ENCODE data around the gene RTN4RL1.

RTN4RL1 gene

DNA sequence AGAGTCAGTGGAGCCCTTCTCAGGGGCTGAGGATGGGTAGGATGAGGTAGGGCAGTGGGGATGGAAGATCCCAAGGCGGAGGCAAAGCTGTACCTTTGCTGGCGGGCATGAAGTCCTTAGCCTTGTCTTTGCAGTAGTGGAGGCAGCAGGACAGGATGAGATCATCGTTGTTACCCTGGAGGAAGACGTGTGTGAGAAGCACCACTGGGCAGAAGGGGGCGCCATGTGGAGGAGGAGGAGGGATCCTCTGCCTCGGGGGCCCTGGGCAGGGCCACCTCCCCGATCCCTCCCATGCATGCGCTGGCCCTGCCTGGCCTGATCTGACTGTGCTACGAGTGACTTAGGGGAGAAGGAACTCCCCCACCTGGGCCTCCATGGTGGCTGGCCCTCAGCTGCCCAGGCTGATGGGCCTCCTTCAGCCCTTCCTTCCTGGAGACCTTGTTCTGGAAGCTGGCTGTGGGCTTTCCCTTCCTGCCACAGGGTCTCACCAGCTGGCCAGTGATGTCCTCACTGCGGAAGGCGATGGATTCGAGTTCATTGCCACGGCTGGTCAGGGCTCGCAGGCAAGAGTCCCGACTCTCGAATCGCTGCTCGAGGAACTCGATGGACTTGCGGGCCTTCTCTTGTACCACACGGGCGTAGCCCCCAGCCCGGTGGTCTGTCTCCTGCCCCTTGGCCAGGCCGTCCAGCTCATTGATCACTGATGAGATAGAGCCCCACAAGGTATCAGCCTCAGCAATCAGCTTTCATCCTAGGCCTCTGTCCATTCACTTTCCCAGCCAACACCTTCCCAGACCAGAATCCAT is 40.0 kb upstream of the RTN4RL1 start:
- POLR2A ChIA-PET = interaction anchor here (1.1 to 1.6 kb wide), 2 partner anchors 116 to 180 kb away, joined by 4 read pairs; no protein-coding TSS in a partner anchor
- CTCF ChIA-PET = interaction anchor here (0.7 to 8.9 kb wide), 15 partner anchors 9 to 288 kb away, joined by 3 to 86 read pairs (median 4); partner anchors contain the start of gene HIC1
- no peak for DNase-seq (ENCODE audit: low read depth, low spot score)
- H3K4me3 ChIP-seq (ENCODE audit: low read depth, low read length) = no peak overlapping the region
- TF ChIP-seq, protein P1, sequence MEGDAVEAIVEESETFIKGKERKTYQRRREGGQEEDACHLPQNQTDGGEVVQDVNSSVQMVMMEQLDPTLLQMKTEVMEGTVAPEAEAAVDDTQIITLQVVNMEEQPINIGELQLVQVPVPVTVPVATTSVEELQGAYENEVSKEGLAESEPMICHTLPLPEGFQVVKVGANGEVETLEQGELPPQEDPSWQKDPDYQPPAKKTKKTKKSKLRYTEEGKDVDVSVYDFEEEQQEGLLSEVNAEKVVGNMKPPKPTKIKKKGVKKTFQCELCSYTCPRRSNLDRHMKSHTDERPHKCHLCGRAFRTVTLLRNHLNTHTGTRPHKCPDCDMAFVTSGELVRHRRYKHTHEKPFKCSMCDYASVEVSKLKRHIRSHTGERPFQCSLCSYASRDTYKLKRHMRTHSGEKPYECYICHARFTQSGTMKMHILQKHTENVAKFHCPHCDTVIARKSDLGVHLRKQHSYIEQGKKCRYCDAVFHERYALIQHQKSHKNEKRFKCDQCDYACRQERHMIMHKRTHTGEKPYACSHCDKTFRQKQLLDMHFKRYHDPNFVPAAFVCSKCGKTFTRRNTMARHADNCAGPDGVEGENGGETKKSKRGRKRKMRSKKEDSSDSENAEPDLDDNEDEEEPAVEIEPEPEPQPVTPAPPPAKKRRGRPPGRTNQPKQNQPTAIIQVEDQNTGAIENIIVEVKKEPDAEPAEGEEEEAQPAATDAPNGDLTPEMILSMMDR (IDR thresholded peaks at IDR 0.05; ENCODE audit: insufficient read depth, low read length, missing control alignments) = peak; percentile 63

GRCh38 chr17:2064520-2064971 is 39.4 kb upstream of the RTN4RL1 start:
- POLR2A ChIA-PET = interaction anchor here (0.8 to 1.1 kb wide), 2 partner anchors 9 to 180 kb away, joined by 3 to 6 read pairs; no protein-coding TSS in a partner anchor
- H3K4me3 ChIP-seq (ENCODE audit: low read depth, low read length) = no peak overlapping the region
- TF ChIP-seq, protein P1 (IDR thresholded peaks at IDR 0.05; ENCODE audit: insufficient read depth, low read length, missing control alignments) = no peak
- CTCF ChIA-PET = interaction anchor here (0.9 to 8.9 kb wide), 9 partner anchors 8 to 288 kb away, joined by 3 to 86 read pairs (median 5); partner anchors contain the start of gene HIC1
- DNase-seq (ENCODE audit: low read depth, low spot score) = no peak

GRCh38 chr17:2064147-2064489 is 39.0 kb upstream of the RTN4RL1 start:
- ChIA-PET POLR2A (interaction anchor here (0.8 to 1.1 kb wide), 2 partner anchors 9 to 181 kb away, joined by 3 to 6 read pairs; no protein-coding TSS in a partner anchor), CTCF (interaction anchor here (0.8 to 8.9 kb wide), 8 partner anchors 8 to 289 kb away, joined by 3 to 86 read pairs (median 5); partner anchors contain the start of gene HIC1)

GRCh38 chr17:2063261-2064146 is 38.4 kb upstream of the RTN4RL1 start:
- CTCF ChIA-PET = interaction anchor here (0.8 to 8.9 kb wide), 7 partner anchors 7 to 289 kb away, joined by 3 to 86 read pairs (median 5); partner anchors contain the start of gene HIC1
- TF ChIP-seq, protein P1 (IDR thresholded peaks at IDR 0.05; ENCODE audit: insufficient read depth, low read length, missing control alignments) = no peak
- POLR2A ChIA-PET = interaction anchor here (0.8 to 1.1 kb wide), 2 partner anchors 8 to 181 kb away, joined by 3 to 6 read pairs; no protein-coding TSS in a partner anchor
- DNase-seq (ENCODE audit: low read depth, low spot score) = no peak
- no peak overlapping the region for H3K4me3 ChIP-seq (ENCODE audit: low read depth, low read length)

More at GRCh38 chr17:2064147-2064489, 39.0 kb upstream of the RTN4RL1 start:
- no peak for DNase-seq (ENCODE audit: low read depth, low spot score)
- H3K4me3 ChIP-seq (ENCODE audit: low read depth, low read length) = no peak overlapping the region
- TF ChIP-seq, protein P1 (IDR thresholded peaks at IDR 0.05; ENCODE audit: insufficient read depth, low read length, missing control alignments) = no peak

DNA sequence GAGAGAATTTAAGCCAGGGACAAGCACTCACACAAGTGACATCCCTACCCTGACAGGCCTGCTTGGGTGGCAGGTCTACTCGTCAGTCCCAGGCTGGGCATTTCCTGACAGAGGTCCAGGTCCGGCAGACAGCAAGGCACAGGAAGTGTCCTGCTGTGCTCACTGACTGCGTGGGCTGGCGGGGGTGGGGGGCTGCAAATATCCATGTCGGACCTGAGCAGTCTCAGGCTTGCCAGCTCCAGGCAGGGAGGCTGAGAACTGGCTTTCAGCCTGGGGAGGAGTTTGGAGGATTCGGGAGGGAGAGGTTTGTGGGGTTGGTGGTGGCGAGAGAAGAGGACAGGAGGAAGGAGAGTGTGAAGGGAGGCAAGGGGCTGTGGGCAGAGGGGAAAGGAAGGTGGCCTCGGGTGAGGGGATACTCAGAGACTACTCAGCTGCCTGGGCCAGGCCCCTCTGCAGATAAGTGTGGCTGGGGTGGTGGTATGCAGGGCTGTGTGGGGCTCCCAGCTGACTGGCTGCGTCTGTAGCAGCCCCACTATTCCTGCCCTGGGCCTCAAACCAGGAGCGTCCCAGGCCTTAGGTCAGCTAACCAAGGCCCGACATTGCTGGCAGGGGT is 37.5 kb upstream of the RTN4RL1 start:
- TF ChIP-seq, protein P1 (IDR thresholded peaks at IDR 0.05; ENCODE audit: insufficient read depth, low read length, missing control alignments) = no peak
- CTCF ChIA-PET = interaction anchor here (7.1 to 8.9 kb wide), 2 partner anchors 6 to 183 kb away, joined by 80 to 86 read pairs; partner anchors contain the start of gene HIC1
- POLR2A ChIA-PET = no interaction called here
- no peak overlapping the region for H3K4me3 ChIP-seq (ENCODE audit: low read depth, low read length)
- DNase-seq (ENCODE audit: low read depth, low spot score) = no peak

Data from AG04449 (cell line).